H9 (cell line): Measurements from ENCODE around the gene UBE2J1. TPM values are rescaled to one million over a fixed set of nuclear protein-coding genes. Genes with fewer than 3 reads are reported as not detected.

Experiments used
- DNase-seq: peaks from one replicate; pipeline ENCODE4 v3.0.0-alpha.2; 2017
- H2AFZ ChIP-seq: one replicate; pipeline ENCODE4 v1.6.1; 2013; ENCODE audit warnings: mild to moderate bottlenecking, low read length, control low read depth, moderate library complexity
- H2AK5ac ChIP-seq: 2 replicates; pipeline ENCODE4 v1.6.1; 2013; ENCODE audit warnings: low read length, control low read depth, mixed read lengths; ENCODE audit not compliant: insufficient read length
- H2BK120ac ChIP-seq: one replicate; pipeline ENCODE4 v1.6.1; 2013; ENCODE audit warnings: low read depth, mild to moderate bottlenecking, low read length, control low read depth, inconsistent platforms; ENCODE audit not compliant: poor library complexity, severe bottlenecking
- H2BK12ac ChIP-seq: 2 replicates; pipeline ENCODE4 v1.6.1; 2013; ENCODE audit warnings: low read length, control low read depth, mixed read lengths, low read depth; ENCODE audit not compliant: insufficient read length
- H2BK15ac ChIP-seq: 2 replicates; pipeline ENCODE4 v1.6.1; 2013; ENCODE audit warnings: low read depth, low read length, control low read depth
- H2BK20ac ChIP-seq: one replicate; pipeline ENCODE4 v1.6.1; 2013; ENCODE audit warnings: low read depth, mild to moderate bottlenecking, low read length, control low read depth, inconsistent platforms; ENCODE audit not compliant: poor library complexity, severe bottlenecking
- H2BK5ac ChIP-seq: 2 replicates; pipeline ENCODE4 v1.6.1; 2013; ENCODE audit warnings: low read length, control low read depth, mixed read lengths; ENCODE audit not compliant: insufficient read length
- H3K14ac ChIP-seq: 2 replicates; pipeline ENCODE4 v1.6.1; 2013; ENCODE audit warnings: low read length, control low read depth; ENCODE audit not compliant: insufficient read depth
- H3K18ac ChIP-seq: 2 replicates; pipeline ENCODE4 v1.6.1; 2013; ENCODE audit warnings: low read depth, mild to moderate bottlenecking, mixed read lengths, low read length, control low read depth; ENCODE audit not compliant: insufficient read length
- H3K23ac ChIP-seq: 2 replicates; pipeline ENCODE4 v1.6.1; 2013; ENCODE audit warnings: low read length, control low read depth, mixed read lengths, low read depth; ENCODE audit not compliant: insufficient read length
- H3K23me2 ChIP-seq: 2 replicates; pipeline ENCODE4 v1.6.1; 2013; ENCODE audit warnings: low read depth, mild to moderate bottlenecking, mixed read lengths, low read length, control low read depth; ENCODE audit not compliant: insufficient read length, poor library complexity, severe bottlenecking
- H3K27ac ChIP-seq: 2 replicates; pipeline ENCODE4 v1.5.1; 2013; ENCODE audit warnings: low read length, control low read depth, mixed read lengths, low read depth; ENCODE audit not compliant: insufficient read length
- H3K27me3 ChIP-seq: 2 replicates; pipeline ENCODE4 v1.6.1; 2013; ENCODE audit warnings: low read length, control low read depth, inconsistent platforms; ENCODE audit not compliant: insufficient read depth
- H3K4ac ChIP-seq: 2 replicates; pipeline ENCODE4 v1.6.1; 2013; ENCODE audit warnings: low read depth, mild to moderate bottlenecking, control low read depth, inconsistent platforms, low read length, moderate library complexity
- H3K4me1 ChIP-seq: 2 replicates; pipeline ENCODE4 v1.6.1; 2013; ENCODE audit warnings: low read length, control low read depth, inconsistent platforms; ENCODE audit not compliant: insufficient read depth
- H3K4me2 ChIP-seq: 2 replicates; pipeline ENCODE4 v1.6.1; 2013; ENCODE audit warnings: low read length, control low read depth, mixed read lengths; ENCODE audit not compliant: insufficient read length, insufficient read depth
- H3K56ac ChIP-seq: 2 replicates; pipeline ENCODE4 v1.6.1; 2013; ENCODE audit warnings: low read depth, mild to moderate bottlenecking, mixed read lengths, low read length, control low read depth; ENCODE audit not compliant: insufficient read length
- H3K79me1 ChIP-seq: 2 replicates; pipeline ENCODE4 v1.6.1; 2013; ENCODE audit warnings: low read depth, mild to moderate bottlenecking, moderate library complexity, low read length, control low read depth, inconsistent platforms; ENCODE audit not compliant: insufficient read depth, poor library complexity, severe bottlenecking
- H3K79me2 ChIP-seq: 2 replicates; pipeline ENCODE4 v1.6.1; 2013; ENCODE audit warnings: low read length, control low read depth, inconsistent platforms; ENCODE audit not compliant: insufficient read depth
- H3K9ac ChIP-seq: 2 replicates; pipeline ENCODE4 v1.6.1; 2013; ENCODE audit warnings: low read length, control low read depth, mixed read lengths; ENCODE audit not compliant: insufficient read length; ENCODE audit errors: extremely low read depth
- H3K9me3 ChIP-seq: one replicate; pipeline ENCODE4 v1.6.1; 2013; ENCODE audit warnings: low read depth, low read length, inconsistent platforms; ENCODE audit not compliant: control insufficient read depth
- H3T11ph ChIP-seq: one replicate; pipeline ENCODE4 v1.6.1; 2013; ENCODE audit warnings: mild to moderate bottlenecking, low read length, control low read depth, inconsistent platforms
- H4K20me1 ChIP-seq: one replicate; pipeline ENCODE4 v1.6.1; 2013; ENCODE audit not compliant: control insufficient read depth, insufficient read length, insufficient read depth
- H4K5ac ChIP-seq: 2 replicates; pipeline ENCODE4 v1.6.1; 2013; ENCODE audit warnings: low read depth, mild to moderate bottlenecking, mixed read lengths, low read length, control low read depth; ENCODE audit not compliant: insufficient read length
- H4K8ac ChIP-seq: replicated peaks from 2 replicates; pipeline ENCODE4 v1.6.1; 2013; ENCODE audit warnings: low read length, control low read depth, mixed read lengths, low read depth; ENCODE audit not compliant: insufficient read length
- H4K91ac ChIP-seq: 2 replicates; pipeline ENCODE4 v1.6.1; 2013; ENCODE audit warnings: low read depth, mild to moderate bottlenecking, moderate library complexity, mixed read lengths, low read length, control low read depth; ENCODE audit not compliant: insufficient read length
- H3K27ac Mint-ChIP-seq, 3 experiments: 2 replicates in 2 of 3; 3 replicates in 1 of 3; pipeline ENCODE4 v1.8.0; 2020 to 2021; ENCODE audit warnings: mixed read lengths in 3 of 3, mild to moderate bottlenecking in 1 of 3, moderate library complexity in 1 of 3
- H3K27me3 Mint-ChIP-seq: 2 replicates; pipeline ENCODE4 v1.8.0; 2021; ENCODE audit warnings: low read depth, mild to moderate bottlenecking, moderate library complexity, mixed read lengths
- H3K36me3 Mint-ChIP-seq, 3 experiments: 2 replicates in 2 of 3; 3 replicates in 1 of 3; pipeline ENCODE4 v1.8.0; 2020 to 2021; ENCODE audit warnings: low read depth in 3 of 3, mixed read lengths in 3 of 3; ENCODE audit not compliant: insufficient read depth in 1 of 3
- H3K4me1 Mint-ChIP-seq, 2 experiments: 2 replicates each; pipeline ENCODE4 v1.8.0; 2020; ENCODE audit warnings: mixed read lengths in 2 of 2
- H3K4me3 Mint-ChIP-seq, 2 experiments: 2 replicates in 1 of 2; 3 replicates in 1 of 2; pipeline ENCODE4 v1.8.0; 2020 to 2021; ENCODE audit warnings: mild to moderate bottlenecking in 2 of 2, mixed read lengths in 2 of 2, moderate library complexity in 1 of 2
- H3K9me3 Mint-ChIP-seq, 2 experiments: 2 replicates in 1 of 2; 3 replicates in 1 of 2; pipeline ENCODE4 v1.8.0; 2020; ENCODE audit warnings: mild to moderate bottlenecking in 2 of 2, mixed read lengths in 2 of 2, moderate library complexity in 1 of 2
- WGBS: extraction: QIAGEN DNeasy Blood & Tissue Kit; methylation state at CpG from one replicate; pipeline ENCODE4 v1.1.7; 2013; ENCODE audit warnings: missing lambda C conversion rate, low lambda C conversion rate, mixed read lengths; ENCODE audit not compliant: insufficient read length; ENCODE audit errors: extremely low coverage; 5-methylcytosine and 5-hydroxymethylcytosine counted together
- total RNA-seq: library from RNA; stranded (reverse); gene quantifications from 2 replicates; pipeline ENCODE4 v1.2.1, GENCODE V29; 2021
- TF ChIP-seq, protein P1 (sequence below): fragments of 200-600 bp; sonication (generic); conservative IDR thresholded peaks from 3 replicates; pipeline ENCODE4 v1.8.0; 2021; ENCODE audit warnings: antibody characterized with exemption, mild to moderate bottlenecking

UBE2J1 gene
- total RNA-seq, 1 experiment from 2014 or later: 13.1 TPM

DNA sequence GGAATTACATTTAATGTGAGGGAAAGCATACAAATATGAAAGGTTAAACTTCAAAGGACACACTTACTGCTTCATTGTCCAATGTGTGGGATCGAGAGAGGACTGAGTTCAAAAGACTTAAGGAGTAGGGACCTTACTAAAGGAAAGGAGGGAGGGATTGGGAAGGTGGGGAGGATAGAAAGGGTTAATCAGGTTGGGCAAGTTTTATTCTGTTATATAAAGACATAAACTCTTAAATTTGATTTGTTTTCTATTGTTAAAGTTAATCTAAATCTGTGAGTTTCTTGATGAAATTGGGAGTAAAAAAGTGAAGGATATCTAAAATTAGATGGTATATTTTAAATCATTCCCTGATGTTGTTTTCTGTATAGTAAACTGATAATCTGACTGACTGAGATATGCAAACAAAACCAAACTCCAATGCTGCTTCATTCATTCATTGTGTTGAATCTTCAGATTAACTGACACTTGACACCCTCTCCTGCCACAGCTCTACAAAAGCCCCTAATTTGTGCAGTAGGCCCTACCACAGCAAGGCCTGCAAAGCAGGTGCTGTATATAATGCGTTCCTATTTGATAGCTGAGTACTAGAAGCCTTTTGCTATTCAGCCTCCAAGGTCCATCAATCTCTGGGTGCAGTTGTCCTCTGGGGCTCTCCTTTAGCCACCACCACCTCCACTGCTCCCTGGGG is 1.3 kb upstream of the UBE2J1 start:
- H2BK120ac ChIP-seq: no peak overlapping the region
- no peaks in the 10 kb centered on the region for H3K9me3 Mint-ChIP-seq
- no peaks in the 10 kb centered on the region for H3K9me3 ChIP-seq
- no peak overlapping the region for H3K18ac ChIP-seq
- no peak overlapping the region for H3T11ph ChIP-seq
- no peak overlapping the region for H2AK5ac ChIP-seq
- no peak overlapping the region for H3K4ac ChIP-seq
- H3K56ac ChIP-seq: no peak overlapping the region
- no peak overlapping the region for H2AFZ ChIP-seq
- peaks cover 8% of the 10 kb centered on the region for H3K23me2 ChIP-seq
- no peak overlapping the region for H3K23ac ChIP-seq
- H3K27me3 Mint-ChIP-seq: peaks cover 13% of the 10 kb centered on the region
- TF ChIP-seq, protein P1, sequence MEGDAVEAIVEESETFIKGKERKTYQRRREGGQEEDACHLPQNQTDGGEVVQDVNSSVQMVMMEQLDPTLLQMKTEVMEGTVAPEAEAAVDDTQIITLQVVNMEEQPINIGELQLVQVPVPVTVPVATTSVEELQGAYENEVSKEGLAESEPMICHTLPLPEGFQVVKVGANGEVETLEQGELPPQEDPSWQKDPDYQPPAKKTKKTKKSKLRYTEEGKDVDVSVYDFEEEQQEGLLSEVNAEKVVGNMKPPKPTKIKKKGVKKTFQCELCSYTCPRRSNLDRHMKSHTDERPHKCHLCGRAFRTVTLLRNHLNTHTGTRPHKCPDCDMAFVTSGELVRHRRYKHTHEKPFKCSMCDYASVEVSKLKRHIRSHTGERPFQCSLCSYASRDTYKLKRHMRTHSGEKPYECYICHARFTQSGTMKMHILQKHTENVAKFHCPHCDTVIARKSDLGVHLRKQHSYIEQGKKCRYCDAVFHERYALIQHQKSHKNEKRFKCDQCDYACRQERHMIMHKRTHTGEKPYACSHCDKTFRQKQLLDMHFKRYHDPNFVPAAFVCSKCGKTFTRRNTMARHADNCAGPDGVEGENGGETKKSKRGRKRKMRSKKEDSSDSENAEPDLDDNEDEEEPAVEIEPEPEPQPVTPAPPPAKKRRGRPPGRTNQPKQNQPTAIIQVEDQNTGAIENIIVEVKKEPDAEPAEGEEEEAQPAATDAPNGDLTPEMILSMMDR: no peak
- no peaks in the 10 kb centered on the region for H4K20me1 ChIP-seq
- no peak overlapping the region for H2BK20ac ChIP-seq
- no CpG with 5 or more reads among the region's 2 CpGs for WGBS
- H3K27ac ChIP-seq: no peak overlapping the region
- no peaks in the 10 kb centered on the region for H3K79me2 ChIP-seq
- peak overlapping the region; percentile 77 to 83 for H3K4me3 Mint-ChIP-seq
- no peak overlapping the region for H3K27ac Mint-ChIP-seq
- no peaks in the 10 kb centered on the region for H3K4me1 ChIP-seq
- H3K9ac ChIP-seq: no peak overlapping the region
- no peak overlapping the region for H2BK12ac ChIP-seq
- H3K4me1 Mint-ChIP-seq: peaks cover 22 to 24% of the 10 kb centered on the region in 2 experiments
- DNase-seq: no peak
- no peak overlapping the region for H4K8ac ChIP-seq
- no peaks in the 10 kb centered on the region for H3K79me1 ChIP-seq
- no peak overlapping the region for H2BK5ac ChIP-seq
- no peak overlapping the region for H3K14ac ChIP-seq
- no peak overlapping the region for H4K91ac ChIP-seq
- H3K27me3 ChIP-seq: no peaks in the 10 kb centered on the region
- no peak overlapping the region for H3K4me2 ChIP-seq
- peaks cover 0 to 4% (median 0%) of the 10 kb centered on the region in 3 experiments; a peak in 1 of 7 replicates for H3K36me3 Mint-ChIP-seq
- H2BK15ac ChIP-seq: no peak overlapping the region
- H4K5ac ChIP-seq: no peak overlapping the region
